Ammon's horn (tissue), 1 donor: ENCODE measurements around the gene AJAP1.
"Not testable (repeated sequence)": the region's sequence is repeated elsewhere in the genome, so short reads cannot be mapped to it uniquely, and the experiment has no call there.

Source experiments
- DNase-seq: peaks from one replicate; pipeline ENCODE4 v3.0.0-alpha.2; 2016; ENCODE audit warnings: low spot score

The AJAP1 gene

DNA sequence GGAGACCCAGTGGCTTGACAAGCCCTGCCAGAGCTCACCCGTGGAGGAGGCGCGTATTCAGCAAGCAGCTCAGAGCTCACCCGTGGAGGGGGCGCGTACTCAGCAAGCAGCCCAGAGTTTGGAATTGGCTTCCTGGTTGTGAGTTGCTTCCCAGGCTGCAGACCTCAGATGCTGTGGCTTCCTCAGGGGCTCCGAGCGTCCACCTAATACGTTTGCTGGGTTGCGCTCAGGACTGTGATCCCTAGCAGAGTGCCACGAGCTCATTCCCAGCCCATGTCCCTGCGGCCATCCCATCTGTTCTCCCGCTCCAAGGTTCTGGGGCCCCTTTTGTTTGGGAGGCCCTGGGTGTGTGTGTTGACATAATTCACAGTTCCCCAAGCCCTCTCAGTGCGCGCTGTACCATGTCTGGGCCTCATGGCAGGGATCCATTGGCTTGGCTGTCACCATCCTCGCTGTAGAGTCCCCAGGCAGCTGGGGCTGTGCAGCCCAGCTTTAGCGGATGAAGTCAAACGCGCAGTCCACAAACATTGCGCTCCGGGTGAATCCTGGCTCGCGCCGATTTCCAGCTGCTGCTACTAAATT is 3.6 kb downstream of the AJAP1 start:
- DNase-seq = peak; percentile 77

DNA sequence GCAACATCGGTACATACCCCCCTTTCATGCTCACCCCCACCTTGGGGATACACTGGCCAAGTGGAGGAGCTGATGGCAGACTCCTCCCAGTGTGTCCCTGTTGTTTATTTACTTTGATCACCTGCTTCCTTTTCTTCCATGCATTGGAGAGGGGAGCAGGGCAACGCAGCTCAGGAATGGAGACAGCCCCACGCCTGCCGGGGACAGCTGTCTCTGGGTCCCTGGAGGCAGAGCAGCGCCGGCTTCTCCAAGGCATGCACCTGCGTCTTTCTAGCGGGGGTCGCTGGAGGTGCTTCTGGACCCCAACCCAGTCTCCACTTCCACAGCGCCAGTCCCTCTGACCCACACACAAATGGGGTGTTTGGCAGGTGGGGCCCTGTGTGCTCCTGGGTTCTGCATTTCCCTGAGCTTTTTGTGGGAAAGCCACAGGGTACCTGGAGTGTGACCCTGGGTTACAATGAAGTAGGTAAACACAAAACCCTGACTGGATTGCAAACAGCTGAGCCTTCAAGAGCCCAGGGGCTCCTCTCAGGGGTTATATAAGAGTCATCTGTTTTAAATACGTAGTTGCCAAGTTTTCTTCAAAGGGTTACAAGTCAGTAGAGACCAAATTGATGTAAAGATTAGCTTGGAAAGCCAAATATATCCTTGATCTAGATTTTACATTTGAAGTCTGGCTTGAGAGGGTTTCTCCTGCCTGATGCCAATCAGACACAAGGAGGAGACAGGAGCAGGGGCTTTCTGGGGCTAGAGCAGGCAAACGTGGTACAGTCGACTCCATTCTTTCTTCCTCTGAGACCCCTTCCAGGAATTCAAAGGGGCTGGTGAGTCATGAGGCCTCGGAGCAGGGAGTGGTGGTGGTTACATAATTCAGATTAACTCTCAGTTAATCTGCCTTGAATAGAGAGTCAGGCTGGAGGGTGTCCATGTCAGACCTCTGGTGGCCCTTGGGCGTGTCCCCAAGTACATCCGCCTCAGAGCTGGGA is 4.5 kb downstream of the AJAP1 start:
- no peak for DNase-seq

DNA sequence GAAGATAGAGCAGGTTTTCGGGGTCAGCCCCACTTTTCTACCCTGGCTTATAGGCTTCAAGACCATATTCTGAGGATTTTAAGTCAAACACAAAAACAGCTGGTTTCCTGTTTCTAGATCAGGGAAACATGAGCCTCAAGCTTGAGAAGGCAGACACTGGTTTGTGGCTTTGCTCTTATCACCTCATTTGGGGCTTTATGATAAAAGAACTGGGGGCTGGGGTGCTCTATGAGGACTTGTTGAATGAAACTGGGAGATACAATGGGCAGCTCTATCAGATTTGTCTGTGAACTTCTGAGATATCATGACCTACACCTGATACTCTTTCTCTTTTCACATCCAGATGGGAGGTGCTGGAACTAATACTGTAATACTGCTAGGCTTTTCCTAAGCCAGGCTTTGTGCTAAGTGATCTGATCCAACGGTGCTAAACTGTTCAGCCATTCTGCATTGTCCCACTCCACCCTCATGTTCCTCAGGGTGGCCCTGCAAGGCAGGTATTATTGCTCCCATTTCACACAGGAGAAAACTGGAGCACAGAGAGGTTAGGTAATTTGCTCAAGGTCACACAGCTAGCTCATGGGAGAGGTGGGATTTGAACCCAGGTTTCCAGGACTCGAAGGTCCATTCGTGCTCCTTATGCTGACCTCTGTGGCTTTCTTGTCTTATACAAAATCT is 6.6 kb downstream of the AJAP1 start:
- no peak for DNase-seq

- no peak for DNase-seq
Observed at GRCh38 chr1:4661595-4661917, 7.1 kb downstream of the AJAP1 start.

GRCh38 chr1:4662168-4662567 is 7.8 kb downstream of the AJAP1 start:
- DNase-seq = no peak

DNA sequence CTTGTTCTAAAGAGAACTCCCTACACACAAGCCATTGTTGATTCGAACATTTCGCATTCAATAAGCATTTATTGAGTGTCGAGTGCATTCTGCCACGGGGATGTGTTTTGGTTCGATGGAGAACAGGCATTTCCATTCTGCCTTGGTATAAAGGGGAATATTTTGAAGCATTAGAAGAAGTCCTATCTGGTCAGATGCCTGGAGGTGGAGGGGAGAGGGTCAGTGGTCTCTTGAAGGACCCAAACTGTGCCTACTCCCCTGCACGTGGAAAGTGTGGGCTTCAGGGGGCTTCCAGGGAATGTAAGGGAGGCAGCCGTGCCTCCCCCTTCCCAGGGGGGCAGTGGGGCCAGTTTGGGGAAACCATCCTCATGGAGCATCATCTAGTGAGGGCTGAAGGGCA is 8.3 kb downstream of the AJAP1 start:
- no peak for DNase-seq

DNA sequence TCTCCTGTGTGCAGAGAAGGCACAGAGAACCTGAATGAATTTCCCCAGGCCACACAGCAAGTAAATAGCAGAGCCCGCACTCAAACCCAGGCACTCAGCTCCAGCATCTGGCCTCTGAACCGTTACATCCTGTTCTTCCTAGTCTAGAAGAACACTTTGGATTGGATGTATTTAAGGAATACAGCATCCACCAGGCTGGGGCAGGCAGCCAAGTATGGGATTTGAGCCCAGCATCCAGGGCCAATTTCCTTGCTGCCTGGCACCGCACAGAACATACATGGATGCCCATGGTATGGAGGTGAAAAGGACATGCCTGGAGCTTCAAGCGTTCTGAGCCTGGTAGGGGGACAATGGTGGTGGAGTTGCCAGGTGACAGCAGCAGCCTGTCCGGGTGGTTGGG is 9.7 kb downstream of the AJAP1 start:
- DNase-seq = peak; percentile 27

DNA sequence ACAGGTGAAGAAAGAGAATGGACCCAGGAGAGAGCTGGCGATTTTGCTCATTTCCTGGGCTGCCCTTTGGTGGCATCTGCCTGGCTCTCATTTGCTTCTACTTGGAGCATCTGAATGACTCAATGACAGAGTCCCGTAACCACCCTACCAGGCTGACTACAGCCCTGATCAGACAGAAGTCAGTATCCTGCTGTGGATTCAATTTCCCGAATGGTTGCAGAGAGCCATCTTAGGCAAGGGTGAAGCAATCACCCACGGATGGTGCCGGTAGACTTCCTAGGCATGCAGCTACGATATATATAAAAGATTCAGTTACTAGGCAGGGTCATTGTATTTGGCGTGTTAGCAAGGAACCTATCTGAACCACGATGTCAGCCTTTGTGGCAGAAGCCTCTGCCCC is 10.2 kb downstream of the AJAP1 start:
- DNase-seq = no peak

GRCh38 chr1:4665456-4665855 is 11.0 kb downstream of the AJAP1 start:
- DNase-seq = no peak

DNA sequence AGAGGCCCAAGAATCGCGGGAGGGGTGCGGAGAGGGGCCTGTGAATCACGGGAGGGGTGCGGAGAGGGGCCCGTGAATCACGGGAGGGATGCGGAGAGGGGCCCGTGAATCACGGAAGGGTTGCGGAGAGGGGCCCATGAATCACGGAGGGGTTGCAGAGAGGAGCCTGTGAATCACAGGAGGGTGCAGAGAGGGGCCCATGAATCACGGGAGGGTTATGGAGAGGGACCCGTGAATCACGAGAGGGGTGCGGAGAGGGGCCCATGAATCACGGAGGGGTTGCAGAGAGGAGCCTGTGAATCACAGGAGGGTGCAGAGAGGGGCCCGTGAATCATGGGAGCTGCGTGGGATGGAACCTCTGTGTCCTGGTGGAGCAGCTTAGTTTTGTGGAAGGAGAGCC is 12.3 kb downstream of the AJAP1 start:
- not testable (repeated sequence) for DNase-seq

DNA sequence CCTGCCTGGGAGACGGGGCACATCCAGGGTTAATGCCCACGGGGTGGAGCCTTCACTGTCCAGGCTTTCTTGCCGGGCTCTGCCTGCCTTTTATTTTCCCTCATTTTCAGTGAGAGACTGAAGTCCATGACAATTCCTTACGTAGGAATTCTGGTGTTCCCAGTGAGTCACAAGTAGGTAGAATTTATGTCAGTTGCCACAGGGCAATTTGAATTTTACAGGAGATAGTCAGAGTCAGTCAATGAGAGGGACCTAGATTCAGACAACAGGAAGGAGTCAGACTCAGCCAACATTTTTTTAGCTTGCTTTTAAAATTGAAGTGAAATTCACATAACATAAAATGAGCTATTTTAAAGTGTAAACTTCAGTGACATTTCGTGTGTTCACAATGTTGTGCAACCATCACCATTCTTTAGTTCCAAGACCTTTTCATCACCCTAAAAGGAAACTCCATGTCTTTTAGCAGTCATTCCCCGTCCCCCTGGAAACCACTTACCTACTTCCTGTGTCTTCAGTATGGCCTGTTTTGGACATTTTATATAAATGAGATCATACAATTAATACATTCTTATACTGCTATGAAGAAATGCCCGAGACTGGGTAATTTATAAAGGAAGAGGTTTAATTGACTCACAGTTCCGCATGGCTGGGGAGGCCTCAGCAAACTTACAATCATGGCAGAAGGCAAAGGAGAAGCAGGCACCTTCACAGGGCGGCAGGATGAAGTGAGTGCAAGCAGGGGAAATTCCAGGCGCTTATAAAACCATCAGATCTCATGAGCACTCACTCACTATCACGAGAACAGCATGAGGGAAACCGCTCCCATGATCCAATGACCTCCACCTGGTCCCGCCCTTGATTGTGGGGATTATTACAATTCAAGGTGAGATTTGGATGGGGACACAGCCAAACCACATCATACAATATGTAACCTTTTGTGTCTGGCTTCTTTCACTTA is 14.6 kb downstream of the AJAP1 start:
- no peak for DNase-seq

DNA sequence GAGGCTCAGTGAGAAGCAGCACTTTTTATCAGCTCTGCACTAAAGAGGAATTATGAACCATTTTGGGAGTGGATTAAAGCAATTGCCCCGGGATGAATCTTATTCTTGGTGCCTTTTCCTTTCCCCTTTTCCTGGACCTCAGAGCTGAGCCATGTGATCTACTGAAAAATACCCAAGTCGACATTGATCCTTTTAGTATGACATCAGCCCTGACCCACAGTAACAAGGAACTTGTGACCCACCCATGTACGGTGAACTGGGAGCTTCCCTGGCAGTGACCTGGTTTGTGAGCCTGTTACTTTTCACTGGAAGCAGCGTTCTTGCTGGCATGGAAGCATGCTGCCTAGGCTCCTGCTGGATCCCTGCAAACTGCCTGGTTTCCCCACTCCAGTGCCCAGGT is 15.9 kb downstream of the AJAP1 start:
- no peak for DNase-seq

DNA sequence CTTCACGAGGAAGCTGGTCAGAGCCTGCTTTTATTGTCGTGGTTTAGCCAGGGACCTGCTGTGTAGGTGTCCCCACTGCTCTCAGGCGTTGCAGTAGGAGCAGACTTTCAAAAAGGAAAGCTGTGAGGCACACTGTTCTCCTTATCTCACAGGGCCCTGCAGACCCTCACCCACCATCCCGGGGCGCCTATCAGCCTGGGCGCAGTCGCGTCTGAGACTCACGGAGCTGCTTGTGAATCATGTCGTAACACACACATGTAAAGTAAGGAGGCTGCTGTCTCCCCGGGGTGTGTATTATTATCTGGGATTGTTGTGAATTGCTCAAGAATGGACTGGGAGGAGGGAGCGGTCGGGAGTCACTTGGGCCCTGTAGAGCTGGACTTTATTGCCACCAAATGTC is 17.4 kb downstream of the AJAP1 start:
- DNase-seq = no peak

- peak; percentile 69 for DNase-seq
Observed at GRCh38 chr1:4673494-4673893, 19.1 kb downstream of the AJAP1 start.

DNA sequence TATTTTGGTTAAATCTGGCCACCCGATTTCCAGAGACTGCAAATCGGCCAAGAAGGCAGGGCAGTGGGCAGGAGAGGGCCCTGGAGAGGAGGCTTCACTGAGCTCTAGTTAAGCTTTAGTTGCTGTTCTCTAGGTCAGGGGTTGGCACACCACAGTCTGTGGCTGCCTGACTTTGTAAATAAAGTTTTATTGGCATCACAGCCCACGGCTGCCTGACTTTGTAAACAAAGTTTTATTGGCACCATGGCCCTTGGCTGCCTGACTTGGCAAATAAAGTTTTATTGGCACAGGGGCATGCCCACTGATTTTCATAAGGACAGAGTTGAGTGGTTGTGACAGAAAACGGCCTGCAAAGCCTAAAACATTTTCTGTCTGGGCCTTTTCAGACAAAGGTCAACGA is 19.7 kb downstream of the AJAP1 start:
- no peak for DNase-seq

DNA sequence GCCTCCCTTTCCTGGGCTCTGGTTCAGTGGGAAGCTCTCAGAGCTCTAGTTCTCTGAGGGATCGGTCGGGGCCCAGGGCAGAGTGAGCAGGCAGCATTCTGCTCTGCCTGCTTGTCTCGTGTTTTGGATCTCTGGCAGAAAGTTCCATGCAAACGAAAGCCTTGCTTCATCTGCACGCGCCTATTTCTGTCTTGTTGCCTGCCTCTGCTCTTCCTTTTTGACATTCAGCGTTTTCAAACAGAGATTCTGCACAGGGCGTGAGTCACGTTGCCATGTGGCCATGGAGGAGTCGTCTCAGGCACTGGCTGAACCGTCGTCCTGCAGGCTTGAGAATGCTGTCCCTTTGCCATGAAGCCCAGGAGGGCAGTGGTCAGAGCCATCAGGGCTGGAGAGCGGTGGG is 20.3 kb downstream of the AJAP1 start:
- DNase-seq = peak; percentile 56

DNA sequence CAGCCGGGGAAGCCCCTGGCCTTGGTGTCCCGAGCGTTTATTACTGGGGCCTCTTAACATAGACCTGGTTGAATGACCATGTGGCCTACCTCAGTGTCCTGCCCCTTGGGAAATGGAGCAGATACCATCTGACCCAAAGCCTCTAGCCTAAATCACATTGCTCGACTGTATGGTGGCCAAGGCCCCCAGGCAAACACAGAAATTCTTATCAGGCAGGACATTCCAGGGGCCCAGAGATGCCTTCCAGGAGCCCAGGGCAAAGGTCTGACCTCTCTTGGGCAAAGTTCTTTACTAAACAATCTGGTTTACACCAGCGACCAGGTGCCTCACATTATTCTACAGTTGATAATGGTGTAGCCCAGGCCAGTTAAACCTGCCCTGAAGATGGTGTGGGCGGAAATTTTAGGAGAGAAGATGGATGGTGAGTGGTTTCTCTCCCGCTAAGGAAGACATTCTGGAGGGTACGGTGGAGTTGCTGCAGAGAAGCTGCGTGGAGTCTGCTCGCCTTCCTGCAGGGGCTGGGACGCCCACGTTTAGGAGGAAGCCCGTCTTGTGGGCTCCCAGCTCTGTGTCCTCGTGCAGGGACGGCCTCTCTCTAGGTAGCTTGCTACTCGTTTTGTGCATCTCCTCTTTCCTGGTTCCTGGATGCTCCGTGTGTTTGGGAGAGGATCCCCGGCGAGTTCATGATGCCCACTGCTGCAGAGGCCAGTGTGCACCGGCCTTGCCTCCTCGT is 21.2 kb downstream of the AJAP1 start:
- DNase-seq = no peak

DNA sequence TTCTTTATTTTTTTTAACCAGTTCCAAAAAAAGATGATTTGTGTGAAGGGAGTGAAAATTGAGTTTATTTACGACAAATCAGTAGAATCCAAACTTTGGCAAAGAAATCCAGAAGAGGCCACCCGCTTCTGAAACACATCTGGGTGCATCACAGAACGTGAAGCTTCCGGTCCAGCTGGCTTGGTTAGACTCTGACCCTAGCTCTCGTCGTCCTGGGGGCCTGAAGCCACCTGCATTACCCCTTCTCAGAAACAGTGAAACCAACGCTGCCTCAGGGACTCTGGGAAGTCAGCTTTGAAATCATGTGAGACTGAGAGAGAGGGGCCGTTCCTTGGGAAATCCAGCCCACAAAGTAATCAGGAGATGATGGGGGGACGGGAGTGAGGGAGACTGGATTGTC is 21.8 kb downstream of the AJAP1 start:
- DNase-seq = no peak

GRCh38 chr1:4677608-4678007 is 23.2 kb downstream of the AJAP1 start:
- DNase-seq = no peak

DNA sequence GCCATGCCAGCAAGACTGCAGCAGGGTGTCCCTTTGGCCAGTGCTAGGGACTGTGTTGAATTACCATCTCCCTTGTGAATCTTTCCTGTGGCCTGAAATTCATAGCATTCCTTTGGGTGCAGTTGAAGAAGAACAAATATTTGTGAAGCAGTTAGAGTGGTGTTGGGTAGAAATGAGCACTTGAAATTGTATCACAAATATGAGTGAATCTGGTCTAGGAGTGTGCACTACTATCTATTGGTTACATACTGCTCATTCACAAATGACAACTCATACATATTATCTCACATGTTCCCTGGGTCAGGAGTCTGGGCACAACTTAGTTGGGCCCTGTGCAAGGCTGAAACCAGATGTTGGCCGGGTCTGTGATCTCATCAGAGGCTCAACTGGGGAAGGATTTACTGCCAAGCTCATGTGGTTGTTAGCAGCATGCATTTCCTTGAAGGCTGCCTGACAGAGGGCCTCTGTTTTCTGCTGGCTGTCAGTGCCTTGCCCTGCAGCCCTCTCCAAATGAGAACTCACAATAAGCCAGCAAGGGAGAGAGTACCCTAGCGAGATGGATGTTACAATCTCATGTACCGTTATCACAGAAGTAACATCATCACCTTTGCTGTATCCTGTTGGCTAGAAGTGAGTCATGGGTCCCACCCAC is 23.8 kb downstream of the AJAP1 start:
- no peak for DNase-seq

DNA sequence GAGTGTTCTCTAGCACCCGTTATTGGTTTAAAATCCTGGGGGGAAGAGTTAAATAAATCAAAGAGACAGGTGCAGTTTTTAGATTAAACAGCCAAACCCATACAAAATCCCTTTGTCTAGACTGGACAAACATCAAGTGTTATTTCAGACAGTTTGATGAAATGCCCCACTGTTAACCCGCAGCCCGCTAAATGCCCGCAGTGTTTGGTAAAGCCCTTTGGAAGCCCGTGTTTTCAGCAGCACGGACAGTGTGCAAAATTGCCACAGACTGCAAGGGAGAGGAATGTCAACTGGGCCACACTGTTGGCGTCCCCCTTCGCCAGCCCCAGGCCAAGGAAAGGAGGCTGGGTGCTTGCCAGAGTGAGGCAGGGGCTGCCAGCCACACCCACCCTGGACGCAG is 26.6 kb downstream of the AJAP1 start:
- peak; percentile 93 for DNase-seq
